GM12875 (cell line): ENCODE data around the gene FAM20C.

Experiments
- H3K4me3 ChIP-seq: one replicate; pipeline ENCODE4 v1.5.1; 2011; ENCODE audit warnings: low read depth, low read length, control low read depth
- TF ChIP-seq, protein P1 (sequence below): IDR thresholded peaks from 2 replicates; pipeline ENCODE4 v1.5.1; 2011; ENCODE audit warnings: low read depth, mild to moderate bottlenecking, control low read depth, inconsistent platforms, low read length, moderate library complexity, borderline replicate concordance; ENCODE audit not compliant: insufficient read depth

FAM20C gene

DNA sequence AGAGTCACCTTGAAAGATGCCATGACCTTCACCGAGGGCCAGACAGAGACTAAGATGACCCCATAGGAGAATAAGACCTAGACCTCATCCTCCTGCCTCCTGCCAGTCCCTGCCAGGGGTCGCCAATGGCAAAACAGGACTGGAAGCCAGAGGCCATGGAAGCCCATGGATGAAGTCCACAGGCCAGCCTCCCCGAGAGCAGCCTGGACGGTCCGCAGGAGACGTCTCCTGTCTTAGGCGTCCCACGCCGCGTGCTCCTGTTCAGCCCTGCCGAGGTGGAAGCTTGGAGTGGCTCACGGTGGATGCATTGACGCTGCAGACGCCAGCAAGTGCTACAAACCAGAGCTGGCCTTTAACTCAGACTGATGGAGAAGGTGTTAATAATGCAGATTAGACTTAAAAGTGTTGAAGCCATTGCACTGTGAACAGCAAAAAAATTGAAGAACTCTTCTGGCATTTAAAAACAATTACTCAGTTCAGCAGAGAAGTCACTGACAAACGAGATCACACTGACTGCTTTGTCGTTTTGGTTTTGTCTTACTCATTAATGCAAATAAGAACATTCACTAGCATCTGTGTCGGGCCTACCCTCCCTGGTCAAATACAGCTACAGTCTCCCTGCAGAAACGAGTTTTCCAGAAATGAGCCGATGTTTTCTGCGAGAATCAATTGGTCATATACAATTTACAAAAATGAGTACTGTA, 38.1 kb upstream of the FAM20C start:
- no peak overlapping the region for H3K4me3 ChIP-seq
- TF ChIP-seq, protein P1, sequence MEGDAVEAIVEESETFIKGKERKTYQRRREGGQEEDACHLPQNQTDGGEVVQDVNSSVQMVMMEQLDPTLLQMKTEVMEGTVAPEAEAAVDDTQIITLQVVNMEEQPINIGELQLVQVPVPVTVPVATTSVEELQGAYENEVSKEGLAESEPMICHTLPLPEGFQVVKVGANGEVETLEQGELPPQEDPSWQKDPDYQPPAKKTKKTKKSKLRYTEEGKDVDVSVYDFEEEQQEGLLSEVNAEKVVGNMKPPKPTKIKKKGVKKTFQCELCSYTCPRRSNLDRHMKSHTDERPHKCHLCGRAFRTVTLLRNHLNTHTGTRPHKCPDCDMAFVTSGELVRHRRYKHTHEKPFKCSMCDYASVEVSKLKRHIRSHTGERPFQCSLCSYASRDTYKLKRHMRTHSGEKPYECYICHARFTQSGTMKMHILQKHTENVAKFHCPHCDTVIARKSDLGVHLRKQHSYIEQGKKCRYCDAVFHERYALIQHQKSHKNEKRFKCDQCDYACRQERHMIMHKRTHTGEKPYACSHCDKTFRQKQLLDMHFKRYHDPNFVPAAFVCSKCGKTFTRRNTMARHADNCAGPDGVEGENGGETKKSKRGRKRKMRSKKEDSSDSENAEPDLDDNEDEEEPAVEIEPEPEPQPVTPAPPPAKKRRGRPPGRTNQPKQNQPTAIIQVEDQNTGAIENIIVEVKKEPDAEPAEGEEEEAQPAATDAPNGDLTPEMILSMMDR, result no peak

DNA sequence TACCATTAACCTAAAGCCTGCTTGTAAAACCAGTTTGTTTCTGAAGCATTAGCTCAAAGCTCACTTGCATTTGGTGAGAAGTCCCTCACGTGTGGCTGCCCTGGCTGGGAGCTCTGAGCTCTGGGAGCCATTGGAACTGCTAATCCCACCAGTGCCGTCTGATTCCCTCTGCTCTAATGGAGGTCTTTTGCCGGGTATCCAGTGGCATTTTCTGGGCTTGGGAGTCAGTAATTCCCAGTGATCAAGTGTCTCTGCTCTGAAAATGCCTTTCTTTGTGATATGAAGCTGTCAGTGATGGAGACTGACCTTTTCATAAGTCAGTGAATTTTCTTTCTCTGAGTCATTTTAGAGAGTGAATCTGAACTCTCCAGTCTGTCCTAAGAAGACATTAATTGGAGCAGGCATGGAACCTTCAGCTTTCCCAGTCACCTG, 36.9 kb upstream of the FAM20C start:
- TF ChIP-seq, protein P1, result no peak
- no peak overlapping the region for H3K4me3 ChIP-seq

DNA sequence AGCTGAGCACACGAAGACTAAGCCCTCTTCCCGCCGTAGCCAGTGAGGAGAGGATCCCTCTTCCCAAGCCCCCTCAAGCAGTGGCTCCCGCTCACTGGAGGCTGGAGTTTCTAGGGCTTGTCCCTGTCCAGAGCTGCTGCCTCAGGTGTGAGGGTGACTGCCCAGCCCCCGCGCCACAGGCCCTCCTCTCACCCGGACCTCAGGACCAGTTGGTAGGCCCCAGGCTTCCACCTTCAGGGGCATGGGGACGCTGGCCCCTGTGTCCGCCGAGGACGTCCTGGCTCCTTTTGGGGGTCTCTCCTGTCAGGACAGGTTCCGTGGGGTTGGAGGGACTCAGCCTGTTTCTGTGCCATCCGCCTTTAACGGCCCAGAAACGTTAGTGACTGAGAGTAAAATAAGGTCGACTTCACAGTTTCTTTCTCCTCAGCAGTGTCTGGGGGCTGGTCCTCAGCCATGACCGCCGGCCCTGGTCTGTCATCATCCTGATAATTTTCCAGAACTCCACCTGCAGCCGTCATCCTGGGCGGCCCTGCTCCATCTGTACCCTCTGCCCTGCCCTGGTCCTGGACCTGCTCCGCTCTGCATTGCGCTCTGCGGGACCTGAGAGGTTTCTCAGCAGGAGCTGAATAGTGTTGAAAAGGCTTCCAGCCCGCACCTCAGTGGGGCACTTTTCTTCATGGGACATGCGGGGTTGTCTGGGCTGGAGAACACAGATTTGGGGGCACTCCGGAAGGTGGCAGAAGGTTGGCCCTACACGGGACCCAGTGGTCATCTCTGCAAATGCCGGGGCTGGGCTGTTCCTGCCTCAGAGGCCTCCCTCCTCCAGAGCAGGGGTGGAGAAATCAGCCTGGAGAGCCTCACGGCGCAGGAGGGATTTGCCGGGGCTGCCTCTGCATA, 36.0 kb upstream of the FAM20C start:
- H3K4me3 ChIP-seq, result no peak overlapping the region
- TF ChIP-seq, protein P1, result no peak

DNA sequence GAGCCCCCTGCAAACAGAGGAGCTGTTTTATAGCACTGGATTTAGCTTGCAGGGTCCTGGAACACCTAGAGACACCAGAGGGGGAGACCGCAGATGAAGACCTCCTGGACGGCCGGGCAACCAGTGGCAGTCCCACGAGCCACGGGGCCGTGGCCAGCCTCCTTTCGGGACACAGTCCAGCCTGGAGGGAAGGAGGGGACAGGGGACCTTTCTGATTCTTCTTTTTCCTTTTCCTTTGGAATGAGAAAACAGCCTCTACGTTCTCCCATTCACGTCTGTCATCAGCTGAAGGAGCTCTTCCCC, 35.4 kb upstream of the FAM20C start:
- H3K4me3 ChIP-seq, result no peak overlapping the region
- TF ChIP-seq, protein P1, result no peak

DNA sequence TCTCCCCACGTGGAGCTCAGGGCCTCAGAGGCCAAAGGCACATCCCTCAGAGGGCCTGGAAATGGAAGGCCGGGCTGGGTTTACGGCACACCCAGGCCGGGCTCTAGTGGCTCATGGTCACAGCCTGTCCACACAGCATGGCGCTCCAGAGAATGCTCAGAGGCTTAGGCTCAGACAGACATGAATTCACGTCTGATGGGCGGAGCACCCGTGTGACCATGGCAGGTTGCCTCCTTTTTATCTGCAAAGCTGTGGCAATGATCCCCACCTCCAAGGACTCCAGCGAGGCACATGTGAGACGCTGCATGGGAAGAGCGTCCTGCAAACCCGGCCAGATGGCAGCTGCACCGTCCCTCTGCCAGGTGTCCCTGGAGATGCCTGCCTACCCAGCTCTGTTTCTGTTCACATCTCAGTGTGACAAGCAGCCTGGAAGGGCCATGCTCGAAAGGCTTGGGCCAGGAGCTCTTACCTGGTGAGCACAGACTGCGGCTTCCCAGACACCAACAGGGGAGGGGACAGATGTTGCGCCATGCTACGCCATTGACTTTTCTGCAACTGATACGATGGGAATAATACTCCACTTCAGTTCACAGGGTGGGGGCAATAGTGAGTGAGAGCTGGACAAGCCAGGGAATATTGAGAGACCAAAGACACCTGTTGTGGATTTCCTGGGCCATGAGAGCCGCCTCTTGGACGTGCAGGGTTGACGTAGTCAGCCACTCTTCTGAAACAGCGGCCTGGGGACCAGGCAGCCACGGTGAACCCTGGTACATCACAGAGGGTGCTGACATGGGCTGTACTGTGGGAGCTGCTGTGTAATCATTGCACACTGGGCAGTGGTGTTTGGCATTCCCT, 34.4 kb upstream of the FAM20C start:
- H3K4me3 ChIP-seq, result no peak overlapping the region
- TF ChIP-seq, protein P1, result no peak

DNA sequence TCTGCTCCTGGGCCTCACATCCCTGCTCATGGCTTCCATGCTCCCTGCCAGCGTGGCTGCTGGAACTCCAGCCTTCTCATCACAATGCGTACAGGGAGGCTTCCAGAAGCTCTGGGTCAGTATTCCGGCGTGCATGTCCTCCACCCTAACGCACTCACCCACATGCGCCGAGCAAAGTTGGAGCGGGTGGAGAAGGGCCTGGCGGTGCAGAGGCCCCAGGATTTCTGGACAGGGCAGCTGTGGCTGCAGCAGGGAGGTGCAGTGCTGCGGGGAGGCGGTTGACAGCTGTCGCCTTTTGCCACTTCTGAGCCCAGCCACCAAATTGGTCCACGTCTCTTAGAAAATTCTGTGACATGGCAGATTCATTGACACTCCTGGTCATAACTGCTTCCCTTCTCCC, 33.6 kb upstream of the FAM20C start:
- TF ChIP-seq, protein P1, result no peak
- no peak overlapping the region for H3K4me3 ChIP-seq
